ENCODE measurements around the gene PITPNC1. TPM values are rescaled to one million over a fixed set of nuclear protein-coding genes. Genes with fewer than 3 reads are reported as not detected.
"Not testable (repeated sequence)": the region's sequence is repeated elsewhere in the genome, so short reads cannot be mapped to it uniquely, and the experiment has no call there.

The PITPNC1 gene
- total RNA-seq, 1 donor from 2014 or later: 5.4 TPM

- H3K4me1 Mint-ChIP-seq (ENCODE audit: low read depth): no peaks in the 10 kb centered on the region
- DNase-seq (ENCODE audit: low spot score): no peak
- peak; percentile 77 for TF ChIP-seq CTCF (IDR thresholded peaks at IDR 0.05)
- H3K27me3 Mint-ChIP-seq (ENCODE audit: low read depth): no peaks in the 10 kb centered on the region
- H3K4me3 Mint-ChIP-seq (ENCODE audit: unreplicated experiment): no peak overlapping the region
- no peaks in the 10 kb centered on the region for H3K36me3 Mint-ChIP-seq (ENCODE audit: low read depth)
- no peaks in the 10 kb centered on the region for H3K9me3 Mint-ChIP-seq (ENCODE audit: low read depth)
- no peak overlapping the region for H3K27ac Mint-ChIP-seq (ENCODE audit: unreplicated experiment)
These were observed 252.9 kb downstream of the PITPNC1 start for GRCh38 chr17:67629971-67630320.

- not testable (repeated sequence) for H3K4me1 Mint-ChIP-seq (ENCODE audit: low read depth); H3K27ac Mint-ChIP-seq (ENCODE audit: unreplicated experiment); H3K9me3 Mint-ChIP-seq (ENCODE audit: low read depth); DNase-seq (ENCODE audit: low spot score); H3K27me3 Mint-ChIP-seq (ENCODE audit: low read depth); H3K4me3 Mint-ChIP-seq (ENCODE audit: unreplicated experiment); H3K36me3 Mint-ChIP-seq (ENCODE audit: low read depth)
These were observed 253.8 kb downstream of the PITPNC1 start for GRCh38 chr17:67630836-67631235.

- Mint-ChIP-seq H3K4me1 (ENCODE audit: low read depth) (no peaks in the 10 kb centered on the region), H3K27me3 (ENCODE audit: low read depth) (no peaks in the 10 kb centered on the region), H3K9me3 (ENCODE audit: low read depth) (no peaks in the 10 kb centered on the region), H3K36me3 (ENCODE audit: low read depth) (no peaks in the 10 kb centered on the region), H3K27ac (ENCODE audit: unreplicated experiment) (no peak overlapping the region), H3K4me3 (ENCODE audit: unreplicated experiment) (no peak overlapping the region)
- TF ChIP-seq CTCF (IDR thresholded peaks at IDR 0.05): no peak
- DNase-seq (ENCODE audit: low spot score): no peak
These were observed 255.1 kb downstream of the PITPNC1 start for GRCh38 chr17:67632141-67632540.

- Mint-ChIP-seq H3K4me3 (ENCODE audit: unreplicated experiment) (no peak overlapping the region), H3K9me3 (ENCODE audit: low read depth) (no peaks in the 10 kb centered on the region), H3K27me3 (ENCODE audit: low read depth) (no peaks in the 10 kb centered on the region), H3K4me1 (ENCODE audit: low read depth) (no peaks in the 10 kb centered on the region), H3K27ac (ENCODE audit: unreplicated experiment) (no peak overlapping the region), H3K36me3 (ENCODE audit: low read depth) (no peaks in the 10 kb centered on the region)
- no peak for DNase-seq (ENCODE audit: low spot score)
- TF ChIP-seq CTCF (IDR thresholded peaks at IDR 0.05): no peak
These were observed 256.7 kb downstream of the PITPNC1 start for GRCh38 chr17:67633751-67634211.

GRCh38 chr17:67635681-67636080 lies 258.6 kb downstream of the PITPNC1 start:
- Mint-ChIP-seq H3K4me1 (ENCODE audit: low read depth) (no peaks in the 10 kb centered on the region), H3K9me3 (ENCODE audit: low read depth) (no peaks in the 10 kb centered on the region), H3K27ac (ENCODE audit: unreplicated experiment) (no peak overlapping the region), H3K36me3 (ENCODE audit: low read depth) (no peaks in the 10 kb centered on the region), H3K27me3 (ENCODE audit: low read depth) (no peaks in the 10 kb centered on the region), H3K4me3 (ENCODE audit: unreplicated experiment) (no peak overlapping the region)
- no peak for TF ChIP-seq CTCF (IDR thresholded peaks at IDR 0.05)
- DNase-seq (ENCODE audit: low spot score): no peak

GRCh38 chr17:67636312-67636711 lies 259.2 kb downstream of the PITPNC1 start:
- no peaks in the 10 kb centered on the region for H3K4me1 Mint-ChIP-seq (ENCODE audit: low read depth)
- DNase-seq (ENCODE audit: low spot score): no peak
- H3K36me3 Mint-ChIP-seq (ENCODE audit: low read depth): no peaks in the 10 kb centered on the region
- TF ChIP-seq CTCF (IDR thresholded peaks at IDR 0.05): no peak
- H3K27me3 Mint-ChIP-seq (ENCODE audit: low read depth): no peaks in the 10 kb centered on the region
- no peak overlapping the region for H3K4me3 Mint-ChIP-seq (ENCODE audit: unreplicated experiment)
- H3K27ac Mint-ChIP-seq (ENCODE audit: unreplicated experiment): no peak overlapping the region
- no peaks in the 10 kb centered on the region for H3K9me3 Mint-ChIP-seq (ENCODE audit: low read depth)
